ENCODE results near the gene BTBD1. TPM values are rescaled to one million over a fixed set of nuclear protein-coding genes. Genes with fewer than 3 reads are reported as not detected.
A peak's percentile ranks its signal among the peaks of the same experiment; 100 is the strongest.
"Not testable (repeated sequence)": the region's sequence is repeated elsewhere in the genome, so short reads cannot be mapped to it uniquely, and the experiment has no call there.

BTBD1 gene
- total RNA-seq, 1 donor from 2014 or later: 62.7 TPM

- Mint-ChIP-seq H3K4me1 (peaks cover 40% of the 10 kb centered on the region), H3K4me3 (no peak overlapping the region)
- peak; percentile 58 for DNase-seq
Observed at GRCh38 chr15:83014205-83014653, 52.8 kb downstream of the BTBD1 start.

GRCh38 chr15:83012636-83013035 is 54.4 kb downstream of the BTBD1 start:
- Mint-ChIP-seq H3K36me3 (ENCODE audit: low read depth) (peaks cover 42% of the 10 kb centered on the region), H3K9me3 (no peaks in the 10 kb centered on the region), H3K4me1 (peaks cover 40% of the 10 kb centered on the region), H3K27me3 (no peaks in the 10 kb centered on the region), H3K27ac (peak overlapping the region; percentile 94), H3K4me3 (peak overlapping the region; percentile 89)
- peak; percentile 56 for DNase-seq
- intact Hi-C loops (cut with micrococcal nuclease): loop anchor here (5.0 kb wide), 4 partner anchors 95 to 260 kb away; partner anchors contain the start of gene TM6SF1

More at GRCh38 chr15:83014205-83014653, 52.8 kb downstream of the BTBD1 start:
- Mint-ChIP-seq H3K36me3 (ENCODE audit: low read depth) (peaks cover 46% of the 10 kb centered on the region), H3K9me3 (no peaks in the 10 kb centered on the region), H3K27ac (peak overlapping the region; percentile 55), H3K27me3 (no peaks in the 10 kb centered on the region)
- intact Hi-C loops (cut with micrococcal nuclease): loop anchor here (5.0 kb wide), 4 partner anchors 93 to 262 kb away; partner anchors contain the start of gene TM6SF1

DNA sequence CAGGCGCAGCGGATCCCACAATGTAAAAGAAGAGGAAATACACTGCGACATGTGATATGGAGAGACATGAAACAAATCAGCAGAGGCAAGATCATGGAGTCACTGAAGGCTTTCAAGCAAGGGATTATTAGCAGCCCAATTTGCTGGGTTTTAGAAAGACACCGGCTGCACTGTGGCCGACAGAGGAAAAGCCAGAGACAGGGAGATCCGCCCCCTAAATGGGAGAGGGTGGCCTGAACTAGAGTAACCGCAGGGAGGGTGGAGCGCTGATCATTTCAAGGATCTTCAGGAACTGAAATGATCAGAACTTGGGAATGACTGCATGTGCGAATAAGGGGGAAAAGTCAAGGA is 55.0 kb downstream of the BTBD1 start:
- intact Hi-C loops (cut with micrococcal nuclease): loop anchor here (5.0 kb wide), 4 partner anchors 95 to 260 kb away; partner anchors contain the start of gene TM6SF1
- no peak for DNase-seq
- H3K9me3 Mint-ChIP-seq: no peaks in the 10 kb centered on the region
- no peaks in the 10 kb centered on the region for H3K27me3 Mint-ChIP-seq
- H3K4me3 Mint-ChIP-seq: peak overlapping the region; percentile 89
- H3K36me3 Mint-ChIP-seq (ENCODE audit: low read depth): peaks cover 40% of the 10 kb centered on the region
- peaks cover 40% of the 10 kb centered on the region for H3K4me1 Mint-ChIP-seq
- H3K27ac Mint-ChIP-seq: peak overlapping the region; percentile 94

DNA sequence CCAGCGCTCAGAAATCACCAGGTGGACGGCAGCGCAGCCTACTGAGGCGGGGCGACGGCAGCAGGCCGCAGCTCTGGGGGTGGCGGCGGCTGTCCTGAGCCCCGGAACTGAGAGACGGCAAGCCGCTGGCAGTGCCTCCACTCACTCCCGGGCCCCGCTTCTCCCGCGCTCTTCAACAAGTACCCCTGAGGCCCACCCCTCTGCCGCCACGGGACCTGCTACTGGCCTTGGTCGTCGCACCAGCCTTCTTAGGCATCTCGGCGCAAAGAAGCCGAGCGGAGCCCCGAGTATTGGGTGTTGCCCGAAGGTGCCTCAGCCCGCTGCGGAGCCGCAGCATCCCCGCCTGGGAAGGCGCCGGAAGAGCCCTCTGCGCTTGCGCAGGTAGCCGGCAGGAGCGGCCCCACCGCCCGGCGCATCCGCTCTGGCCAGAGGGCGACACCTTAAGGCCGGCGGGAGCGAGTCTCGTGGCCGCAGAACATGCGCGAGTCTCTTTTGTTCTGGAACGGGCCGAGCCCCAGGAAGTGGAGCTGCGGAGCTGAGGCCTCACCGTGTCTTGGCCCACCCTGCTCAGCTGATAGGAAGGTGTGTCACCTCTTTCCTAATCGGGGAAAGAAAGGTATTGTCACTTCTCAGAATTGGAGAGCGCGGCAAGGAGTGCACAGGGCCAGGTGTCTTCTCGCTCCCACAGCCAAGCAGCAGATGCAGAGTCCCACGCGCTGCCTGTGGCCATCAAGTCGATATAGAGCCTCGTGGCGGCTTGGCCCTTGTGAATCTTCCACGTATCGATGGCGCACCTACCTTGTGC is 55.6 kb downstream of the BTBD1 start, which contains the start of gene C15orf40:
Gene C15orf40 (minus strand): TSS at position 369 of the 805 bp plus-strand sequence. CDS start 32 bp downstream, at position 337.
- peak; percentile 96 for DNase-seq
- intact Hi-C loops (cut with micrococcal nuclease): loop anchor here (1.0 to 5.0 kb wide), 9 partner anchors 55 to 547 kb away; partner anchors contain the start of genes BTBD1, HDGFL3 and TM6SF1
- peak within 1 kb of the TSS; percentile 94 for H3K27ac Mint-ChIP-seq
- no peaks in the 10 kb centered on the region for H3K27me3 Mint-ChIP-seq
- H3K9me3 Mint-ChIP-seq: no peaks in the 10 kb centered on the region
- H3K4me3 Mint-ChIP-seq: peak within 1 kb of the TSS; percentile 89
- peaks cover 40% of the 10 kb centered on the region for H3K4me1 Mint-ChIP-seq
- peaks cover 39% of the 10 kb centered on the region for H3K36me3 Mint-ChIP-seq (ENCODE audit: low read depth)

- Mint-ChIP-seq H3K36me3 (ENCODE audit: low read depth) (peaks cover 37% of the 10 kb centered on the region), H3K9me3 (no peaks in the 10 kb centered on the region), H3K27me3 (no peaks in the 10 kb centered on the region), H3K4me3 (peak overlapping the region; percentile 89), H3K4me1 (peaks cover 40% of the 10 kb centered on the region), H3K27ac (peak overlapping the region; percentile 94)
- intact Hi-C loops (cut with micrococcal nuclease): loop anchor here (1.0 to 5.0 kb wide), 9 partner anchors 56 to 548 kb away; partner anchors contain the start of genes BTBD1, HDGFL3 and TM6SF1
- peak; percentile 94 for DNase-seq
Observed at GRCh38 chr15:83010709-83011270, 56.3 kb downstream of the BTBD1 start.

- not testable (repeated sequence) for H3K4me3 Mint-ChIP-seq; DNase-seq; H3K9me3 Mint-ChIP-seq; H3K4me1 Mint-ChIP-seq; H3K36me3 Mint-ChIP-seq (ENCODE audit: low read depth); H3K27me3 Mint-ChIP-seq; H3K27ac Mint-ChIP-seq
- intact Hi-C loops (cut with micrococcal nuclease): loop anchor here (1.0 to 5.0 kb wide), 4 partner anchors 14 to 468 kb away; partner anchors contain the start of gene RAMAC
Observed at GRCh38 chr15:83000672-83001031, 66.4 kb downstream of the BTBD1 start.

DNA sequence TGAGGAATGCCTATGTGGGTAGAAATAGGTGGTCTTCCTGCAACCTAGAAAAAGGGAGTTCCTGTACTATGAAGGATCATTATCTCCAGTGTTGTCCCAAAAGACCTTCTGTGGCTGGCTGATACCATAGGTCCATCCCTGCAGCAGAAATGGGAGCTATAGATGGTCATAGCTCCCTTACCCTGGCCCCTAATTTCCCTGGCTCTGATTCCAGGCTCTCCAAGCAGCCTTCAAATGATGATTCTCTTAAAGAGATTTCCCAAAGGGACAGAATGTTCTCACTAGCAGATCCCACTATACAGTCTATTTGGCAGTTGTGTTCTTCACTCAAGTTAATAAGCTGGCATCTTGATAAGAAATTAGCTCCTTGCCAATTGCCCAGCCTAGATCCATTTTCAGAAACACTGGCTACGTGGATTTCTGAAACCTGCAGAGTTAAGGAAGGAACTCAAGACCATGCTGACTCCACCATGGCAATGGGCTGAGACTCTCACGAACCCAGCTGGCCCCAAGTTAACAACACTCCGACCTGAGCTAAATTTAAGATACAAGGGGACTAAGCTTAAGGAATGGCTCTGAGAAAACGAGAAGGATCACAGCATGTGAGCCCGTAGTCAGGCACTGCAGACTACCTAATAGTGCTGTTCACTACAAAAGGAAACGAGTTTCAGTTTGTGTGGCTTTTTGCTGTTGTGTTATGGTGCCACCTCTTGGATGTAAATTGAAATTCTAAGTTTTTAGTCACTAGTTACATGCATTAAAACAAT is 67.0 kb downstream of the BTBD1 start:
- intact Hi-C loops (cut with micrococcal nuclease): loop anchor here (1.0 to 5.0 kb wide), 4 partner anchors 13 to 468 kb away; partner anchors contain the start of gene RAMAC
- no peak overlapping the region for H3K27ac Mint-ChIP-seq
- H3K4me3 Mint-ChIP-seq: peak overlapping the region; percentile 73
- no peaks in the 10 kb centered on the region for H3K9me3 Mint-ChIP-seq
- peaks cover 6% of the 10 kb centered on the region for H3K4me1 Mint-ChIP-seq
- no peaks in the 10 kb centered on the region for H3K36me3 Mint-ChIP-seq (ENCODE audit: low read depth)
- DNase-seq: peak; percentile 84
- H3K27me3 Mint-ChIP-seq: no peaks in the 10 kb centered on the region

DNA sequence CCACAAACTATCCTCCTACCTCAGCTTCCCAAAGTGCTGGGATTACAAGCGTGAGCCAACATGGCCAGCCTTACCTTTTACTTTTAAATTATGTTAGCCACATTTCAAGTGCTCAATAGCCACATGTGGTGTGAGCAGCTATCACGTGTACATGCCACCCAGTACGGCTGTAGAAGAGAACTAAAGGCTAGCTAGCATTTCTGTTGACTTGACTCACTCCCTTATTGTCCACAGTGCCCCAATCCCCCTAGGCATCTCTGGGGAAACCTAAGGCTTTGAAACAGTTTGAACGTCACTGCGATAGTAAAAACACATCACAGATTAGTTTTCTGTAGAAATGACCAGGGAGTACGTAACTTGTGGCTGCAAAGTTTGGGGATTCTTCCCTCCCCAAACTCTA is 67.6 kb downstream of the BTBD1 start:
- Mint-ChIP-seq H3K27me3 (no peaks in the 10 kb centered on the region), H3K4me1 (peaks cover 6% of the 10 kb centered on the region), H3K4me3 (no peak overlapping the region), H3K27ac (no peak overlapping the region), H3K9me3 (no peaks in the 10 kb centered on the region), H3K36me3 (ENCODE audit: low read depth) (no peaks in the 10 kb centered on the region)
- intact Hi-C loops (cut with micrococcal nuclease): no loop called here
- no peak for DNase-seq

GRCh38 chr15:82995938-82996337 is 71.1 kb downstream of the BTBD1 start:
- Mint-ChIP-seq H3K27me3 (no peaks in the 10 kb centered on the region), H3K9me3 (no peaks in the 10 kb centered on the region), H3K36me3 (ENCODE audit: low read depth) (peaks cover 3% of the 10 kb centered on the region), H3K4me1 (peaks cover 6% of the 10 kb centered on the region), H3K27ac (no peak overlapping the region), H3K4me3 (no peak overlapping the region)
- intact Hi-C loops (cut with micrococcal nuclease): no loop called here
- DNase-seq: no peak

GRCh38 chr15:82995076-82995475 is 72.0 kb downstream of the BTBD1 start:
- intact Hi-C loops (cut with micrococcal nuclease): no loop called here
- Mint-ChIP-seq H3K27ac (no peak overlapping the region), H3K27me3 (no peaks in the 10 kb centered on the region), H3K9me3 (no peaks in the 10 kb centered on the region), H3K4me3 (no peak overlapping the region), H3K36me3 (ENCODE audit: low read depth) (peaks cover 7% of the 10 kb centered on the region), H3K4me1 (peaks cover 5% of the 10 kb centered on the region)
- no peak for DNase-seq

DNA sequence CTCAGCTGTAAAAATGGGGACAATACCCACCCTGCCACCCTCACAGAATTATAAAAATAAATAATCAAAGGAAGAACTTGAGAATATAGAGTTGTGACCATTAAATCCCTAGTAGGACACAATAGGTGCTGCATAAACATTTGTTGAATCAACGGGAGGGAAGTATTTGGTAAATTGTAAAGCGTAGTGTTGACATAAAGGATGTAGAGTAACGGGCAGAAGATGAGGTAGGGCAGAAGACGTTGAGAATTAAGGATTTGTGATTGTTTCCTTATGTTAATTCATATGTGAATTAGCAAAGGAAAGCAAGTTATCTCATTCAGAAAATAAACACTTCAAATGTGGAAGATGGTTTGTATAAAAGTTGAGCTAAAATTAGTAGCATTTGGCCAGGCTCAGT is 73.9 kb downstream of the BTBD1 start:
- Mint-ChIP-seq H3K27ac (no peak overlapping the region), H3K36me3 (ENCODE audit: low read depth) (peaks cover 19% of the 10 kb centered on the region), H3K4me1 (peaks cover 4% of the 10 kb centered on the region), H3K4me3 (no peak overlapping the region), H3K9me3 (no peaks in the 10 kb centered on the region), H3K27me3 (no peaks in the 10 kb centered on the region)
- no peak for DNase-seq
- intact Hi-C loops (cut with micrococcal nuclease): no loop called here

- Mint-ChIP-seq H3K36me3 (ENCODE audit: low read depth) (peaks cover 23% of the 10 kb centered on the region), H3K27me3 (no peaks in the 10 kb centered on the region), H3K4me3 (no peak overlapping the region), H3K27ac (no peak overlapping the region), H3K9me3 (no peaks in the 10 kb centered on the region), H3K4me1 (peaks cover 5% of the 10 kb centered on the region)
- intact Hi-C loops (cut with micrococcal nuclease): no loop called here
- no peak for DNase-seq
Observed at GRCh38 chr15:82992436-82992998, 74.5 kb downstream of the BTBD1 start.

DNA sequence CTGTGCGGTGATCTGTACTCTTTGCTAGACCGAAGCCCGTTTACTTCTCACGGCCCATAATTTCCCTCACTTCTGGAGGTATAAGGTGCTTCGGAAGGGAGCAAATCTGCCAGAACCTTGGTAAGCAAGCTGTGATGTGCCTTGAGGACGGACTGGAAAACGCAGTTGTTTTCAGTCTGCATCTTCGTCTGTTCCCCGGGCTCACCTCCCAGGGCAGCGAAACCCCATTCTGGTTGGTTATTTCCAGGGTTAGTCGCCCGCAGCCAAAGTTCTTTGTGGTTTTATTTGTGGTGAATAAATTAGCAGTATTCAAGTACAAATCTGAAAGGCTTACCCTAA is 80.6 kb downstream of the BTBD1 start:
- H3K4me3 Mint-ChIP-seq: peak overlapping the region; percentile 97
- H3K27me3 Mint-ChIP-seq: no peaks in the 10 kb centered on the region
- peaks cover 27% of the 10 kb centered on the region for H3K36me3 Mint-ChIP-seq (ENCODE audit: low read depth)
- no peak for DNase-seq
- H3K9me3 Mint-ChIP-seq: no peaks in the 10 kb centered on the region
- intact Hi-C loops (cut with micrococcal nuclease): loop anchor here (1.0 to 5.0 kb wide), 6 partner anchors 14 to 444 kb away; partner anchors contain the start of genes HOMER2 and RPS17
- peak overlapping the region; percentile 95 for H3K27ac Mint-ChIP-seq
- H3K4me1 Mint-ChIP-seq: peaks cover 27% of the 10 kb centered on the region
